Measurements from ENCODE around the gene UBE2L5.
A peak's percentile ranks its signal among the peaks of the same experiment; 100 is the strongest.

Gene UBE2L5

GRCh38 chr13:30406779-30407416 is 15.4 kb upstream of the UBE2L5 start:
- DNase-seq (ENCODE audit: low read depth), result no peak

GRCh38 chr13:30408319-30409101 is 13.8 kb upstream of the UBE2L5 start:
- peak; percentile 82 for DNase-seq (ENCODE audit: low read depth)

GRCh38 chr13:30409886-30410704 is 12.2 kb upstream of the UBE2L5 start:
- DNase-seq (ENCODE audit: low read depth), result no peak

- no peak for DNase-seq (ENCODE audit: low read depth)
Observed at GRCh38 chr13:30410705-30411125, 11.6 kb upstream of the UBE2L5 start.

- DNase-seq (ENCODE audit: low read depth), result no peak
Observed at GRCh38 chr13:30412346-30412745, 9.9 kb upstream of the UBE2L5 start.

- DNase-seq (ENCODE audit: low read depth), result no peak
Observed at GRCh38 chr13:30413842-30414241, 8.5 kb upstream of the UBE2L5 start.

GRCh38 chr13:30415430-30416030 is 6.8 kb upstream of the UBE2L5 start:
- no peak for DNase-seq (ENCODE audit: low read depth)

- DNase-seq (ENCODE audit: low read depth), result no peak
Observed at GRCh38 chr13:30416471-30416870, 5.8 kb upstream of the UBE2L5 start.

- DNase-seq (ENCODE audit: low read depth), result no peak
Observed at GRCh38 chr13:30418075-30418716, 4.1 kb upstream of the UBE2L5 start.

- DNase-seq (ENCODE audit: low read depth), result no peak
Observed at GRCh38 chr13:30418717-30419459, 3.4 kb upstream of the UBE2L5 start.

GRCh38 chr13:30421093-30422053 is 920 bp upstream of the UBE2L5 start:
- no peak for DNase-seq (ENCODE audit: low read depth)

GRCh38 chr13:30423891-30424290 is 1.6 kb downstream of the UBE2L5 start:
- DNase-seq (ENCODE audit: low read depth), result no peak

- DNase-seq (ENCODE audit: low read depth), result no peak
Observed at GRCh38 chr13:30429235-30429634, 6.9 kb downstream of the UBE2L5 start.

GRCh38 chr13:30429721-30430694 is 7.7 kb downstream of the UBE2L5 start:
- no peak for DNase-seq (ENCODE audit: low read depth)

GRCh38 chr13:30431269-30431940 is 9.1 kb downstream of the UBE2L5 start:
- no peak for DNase-seq (ENCODE audit: low read depth)

GRCh38 chr13:30435911-30436451 is 13.7 kb downstream of the UBE2L5 start:
- DNase-seq (ENCODE audit: low read depth), result no peak

GRCh38 chr13:30437177-30437576 is 14.9 kb downstream of the UBE2L5 start:
- no peak for DNase-seq (ENCODE audit: low read depth)

- no peak for DNase-seq (ENCODE audit: low read depth)
Observed at GRCh38 chr13:30438286-30438685, 16.0 kb downstream of the UBE2L5 start.
